Measurements from ENCODE around the gene PYHIN1. TPM values are rescaled to one million over a fixed set of nuclear protein-coding genes. Genes with fewer than 3 reads are reported as not detected.
"Not testable (repeated sequence)": the region's sequence is repeated elsewhere in the genome, so short reads cannot be mapped to it uniquely, and the experiment has no call there.

Gene PYHIN1
- total and polyA plus RNA-seq, 12 donors: 0.07 to 3.1 (median 0.33) TPM; not detected in 7

DNA sequence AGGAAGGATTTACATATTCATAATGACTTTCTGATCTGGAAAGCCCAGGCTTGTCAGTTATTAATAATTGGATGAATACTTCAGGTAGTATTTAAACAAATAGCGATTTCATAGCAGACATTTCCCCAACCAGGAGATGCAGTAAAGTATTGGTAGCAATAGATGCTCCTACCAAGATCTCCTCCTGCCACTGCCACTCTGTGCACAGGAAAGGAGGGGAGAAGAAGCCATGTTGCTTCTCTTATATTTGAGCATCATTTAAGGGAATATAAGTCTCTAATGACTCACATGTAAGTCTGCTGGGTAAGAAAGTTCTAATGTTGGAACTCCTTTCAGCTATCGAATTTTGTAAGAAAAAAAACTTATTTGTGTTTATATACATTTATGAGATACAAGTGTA, 77.9 kb downstream of the PYHIN1 start:
- intact Hi-C loops (cut with DNase I): loop anchor here in 1 of 10 donors (10.0 kb wide), 1 partner anchor 1044 kb away; no protein-coding TSS in a partner anchor
- no peaks in the 10 kb centered on the region for H3K27me3 ChIP-seq
- DNase-seq (no peak), ATAC-seq (no peak)
- TF ChIP-seq, protein P1, sequence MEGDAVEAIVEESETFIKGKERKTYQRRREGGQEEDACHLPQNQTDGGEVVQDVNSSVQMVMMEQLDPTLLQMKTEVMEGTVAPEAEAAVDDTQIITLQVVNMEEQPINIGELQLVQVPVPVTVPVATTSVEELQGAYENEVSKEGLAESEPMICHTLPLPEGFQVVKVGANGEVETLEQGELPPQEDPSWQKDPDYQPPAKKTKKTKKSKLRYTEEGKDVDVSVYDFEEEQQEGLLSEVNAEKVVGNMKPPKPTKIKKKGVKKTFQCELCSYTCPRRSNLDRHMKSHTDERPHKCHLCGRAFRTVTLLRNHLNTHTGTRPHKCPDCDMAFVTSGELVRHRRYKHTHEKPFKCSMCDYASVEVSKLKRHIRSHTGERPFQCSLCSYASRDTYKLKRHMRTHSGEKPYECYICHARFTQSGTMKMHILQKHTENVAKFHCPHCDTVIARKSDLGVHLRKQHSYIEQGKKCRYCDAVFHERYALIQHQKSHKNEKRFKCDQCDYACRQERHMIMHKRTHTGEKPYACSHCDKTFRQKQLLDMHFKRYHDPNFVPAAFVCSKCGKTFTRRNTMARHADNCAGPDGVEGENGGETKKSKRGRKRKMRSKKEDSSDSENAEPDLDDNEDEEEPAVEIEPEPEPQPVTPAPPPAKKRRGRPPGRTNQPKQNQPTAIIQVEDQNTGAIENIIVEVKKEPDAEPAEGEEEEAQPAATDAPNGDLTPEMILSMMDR (IDR thresholded peaks at IDR 0.05): no peak
- WGBS, 2 donors: 57 to 65% methylated on average over 2 of the region's 2 CpGs
- H3K9me3 ChIP-seq: no peaks in the 10 kb centered on the region
- H3K4me1 ChIP-seq: peaks cover 3 to 74% (median 36%) of the 10 kb centered on the region in 9 donors
- H3K27ac ChIP-seq: peak overlapping the region; percentile 69 to 96 (median 86)
- H3K4me3 ChIP-seq: peak overlapping the region in 9 of 10 donors; percentile 42 to 76 (median 61)
- H3K36me3 ChIP-seq: peaks cover 0 to 10% (median 0%) of the 10 kb centered on the region in 9 donors

DNA sequence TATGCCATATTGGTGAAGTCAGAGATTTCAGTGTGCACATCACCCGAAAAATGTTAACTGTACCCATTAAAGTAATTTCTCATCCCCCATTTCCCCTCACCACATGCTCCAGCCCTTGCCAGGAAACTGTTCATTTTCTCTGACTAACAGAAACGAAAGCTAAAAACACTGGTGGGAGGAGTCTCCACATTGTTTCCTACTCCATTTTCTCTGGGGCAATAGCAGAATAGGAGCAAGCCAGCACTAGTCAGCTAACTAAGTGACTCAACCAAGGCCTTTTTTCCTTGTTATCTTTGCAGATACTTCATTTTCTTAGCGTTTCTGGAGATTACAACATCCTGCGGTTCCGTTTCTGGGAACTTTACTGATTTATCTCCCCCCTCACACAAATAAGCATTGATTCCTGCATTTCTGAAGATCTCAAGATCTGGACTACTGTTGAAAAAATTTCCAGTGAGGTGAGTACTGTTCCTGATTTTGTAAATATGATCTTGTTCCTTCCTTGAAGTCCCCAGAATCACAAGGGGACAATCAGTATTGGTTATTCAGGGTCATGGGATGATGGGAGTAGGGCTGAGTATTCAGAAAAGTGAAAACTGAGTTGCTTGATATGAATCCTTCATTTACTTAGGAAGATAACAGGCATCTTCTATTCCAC, 78.5 kb downstream of the PYHIN1 start, which contains the start of gene IFI16:
TSS of gene IFI16 (plus strand) at position 204 of the 658 bp plus-strand sequence. CDS start 4,774 bp downstream, outside the sequence.
- no peaks in the 10 kb centered on the region for H3K27me3 ChIP-seq
- 15 to 36% methylated on average over 5 of the region's 5 CpGs for WGBS, 2 donors
- H3K4me1 ChIP-seq: peaks cover 3 to 75% (median 34%) of the 10 kb centered on the region in 9 donors
- peak within 1 kb of the TSS; percentile 39 to 76 (median 59) for H3K4me3 ChIP-seq
- peak; percentile 86 to 94 (median 90) for ATAC-seq
- TF ChIP-seq, protein P1 (IDR thresholded peaks at IDR 0.05): no peak
- H3K36me3 ChIP-seq: peaks cover 0 to 16% (median 0%) of the 10 kb centered on the region in 9 donors
- peak in 1 of 2 donors; percentile 83 for DNase-seq
- intact Hi-C loops (cut with DNase I): loop anchor here in 1 of 10 donors (5.0 to 10.0 kb wide), 2 partner anchors 42 to 1045 kb away; no protein-coding TSS in a partner anchor
- peak within 1 kb of the TSS; percentile 69 to 96 (median 86) for H3K27ac ChIP-seq
- H3K9me3 ChIP-seq: no peaks in the 10 kb centered on the region

DNA sequence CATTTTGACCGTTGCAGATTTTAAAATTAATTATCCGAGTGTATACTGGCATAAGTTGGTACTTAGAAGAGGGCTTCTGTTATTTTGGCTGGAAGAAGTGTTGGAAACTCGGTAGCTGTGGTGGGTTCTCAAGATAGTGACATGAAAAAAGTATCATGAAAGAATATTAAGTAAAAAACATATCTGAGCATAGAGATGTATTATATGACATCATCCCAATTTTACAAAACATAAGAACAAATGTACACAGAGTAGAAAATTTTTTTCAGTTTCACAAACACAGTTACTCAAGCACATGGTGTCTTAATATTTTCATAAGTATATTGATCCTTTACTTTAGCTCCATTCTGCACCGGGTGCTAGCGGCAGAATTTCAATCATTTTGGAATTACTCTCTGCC, 79.0 kb downstream of the PYHIN1 start:
- TF ChIP-seq, protein P1 (IDR thresholded peaks at IDR 0.05): no peak
- WGBS, 2 donors: 31 to 40% methylated on average over 5 of the region's 5 CpGs

DNA sequence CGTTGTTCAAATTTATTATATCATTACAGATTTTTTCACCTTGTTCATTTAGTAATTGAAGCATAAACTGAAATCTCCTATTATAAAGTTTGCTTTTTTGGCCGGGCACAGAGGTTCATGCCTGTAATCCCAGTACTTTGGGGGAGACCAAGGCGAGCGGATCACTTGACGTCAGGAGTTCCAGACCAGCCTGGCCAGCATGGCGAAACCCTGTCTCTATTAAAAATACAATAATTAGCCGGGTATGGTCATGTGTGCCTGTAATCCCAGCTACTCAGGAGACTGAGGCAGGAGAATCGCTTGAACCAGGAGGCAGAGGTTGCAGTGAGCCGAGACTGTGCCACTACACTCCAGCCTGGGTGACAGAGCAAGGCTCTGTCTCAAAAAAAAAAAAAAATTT, 79.6 kb downstream of the PYHIN1 start:
- ATAC-seq, DNase-seq, H3K9me3 ChIP-seq, H3K27me3 ChIP-seq: not testable (repeated sequence)
- Histone ChIP-seq H3K36me3 (peaks cover 0 to 27% (median 0%) of the 10 kb centered on the region in 9 donors), H3K27ac (peak overlapping the region in 9 of 10 donors; percentile 69 to 96 (median 89)), H3K4me3 (peak overlapping the region; percentile 39 to 76 (median 59)), H3K4me1 (peaks cover 0 to 75% (median 39%) of the 10 kb centered on the region in 9 donors)
- intact Hi-C loops (cut with DNase I): loop anchor here in 1 of 10 donors (5.0 kb wide), 1 partner anchor 41 kb away; no protein-coding TSS in a partner anchor
- WGBS, 2 donors: 30 to 58% methylated on average over 9 of the region's 9 CpGs

More for the DNA sequence above, 79.0 kb downstream of the PYHIN1 start:
- Histone ChIP-seq H3K27me3 (no peaks in the 10 kb centered on the region), H3K27ac (peak overlapping the region; percentile 69 to 96 (median 86)), H3K4me1 (peaks cover 0 to 75% (median 34%) of the 10 kb centered on the region in 9 donors), H3K4me3 (peak overlapping the region; percentile 39 to 76 (median 59)), H3K9me3 (no peaks in the 10 kb centered on the region), H3K36me3 (peaks cover 0 to 22% (median 0%) of the 10 kb centered on the region in 9 donors)
- no peak for ATAC-seq
- intact Hi-C loops (cut with DNase I): loop anchor here in 1 of 10 donors (5.0 kb wide), 1 partner anchor 42 kb away; no protein-coding TSS in a partner anchor
- no peak for DNase-seq

All from heart right ventricle (tissue), 16 donors.